GM20000 (cell line): ENCODE measurements around the gene ARL15.

Experiments used
- DNase-seq: peaks from one replicate; pipeline ENCODE4 v3.0.0; 2012; ENCODE audit warnings: low spot score
- CTCF ChIP-seq: IDR thresholded peaks from 2 replicates; pipeline ENCODE4 v1.5.1; 2012; ENCODE audit warnings: mild to moderate bottlenecking, control low read depth; ENCODE audit errors: extremely low read depth, missing control alignments

Gene ARL15

GRCh38 chr5:54007827-54008777 is 302.3 kb downstream of the ARL15 start:
- TF ChIP-seq CTCF, result no peak
- no peak for DNase-seq

- TF ChIP-seq CTCF, result no peak
Observed at GRCh38 chr5:54004697-54005096, 305.7 kb downstream of the ARL15 start.

GRCh38 chr5:54002779-54003178 is 307.6 kb downstream of the ARL15 start:
- TF ChIP-seq CTCF, result no peak
- no peak for DNase-seq

More at GRCh38 chr5:54004697-54005096, 305.7 kb downstream of the ARL15 start:
- DNase-seq, result no peak

- no peak for TF ChIP-seq CTCF
- no peak for DNase-seq
Observed at GRCh38 chr5:54001976-54002775, 308.2 kb downstream of the ARL15 start.

GRCh38 chr5:54000011-54000410 is 310.4 kb downstream of the ARL15 start:
- TF ChIP-seq CTCF, result no peak
- DNase-seq, result no peak

- no peak for TF ChIP-seq CTCF
- no peak for DNase-seq
Observed at GRCh38 chr5:53997736-53998627, 312.4 kb downstream of the ARL15 start.
